Measurements from ENCODE around the gene EPHA10. TPM values are rescaled to one million over a fixed set of nuclear protein-coding genes. Genes with fewer than 3 reads are reported as not detected.
"Not testable (repeated sequence)": the region's sequence is repeated elsewhere in the genome, so short reads cannot be mapped to it uniquely, and the experiment has no call there.

The EPHA10 gene
- total RNA-seq, 1 donor from 2014 or later: not detected

DNA sequence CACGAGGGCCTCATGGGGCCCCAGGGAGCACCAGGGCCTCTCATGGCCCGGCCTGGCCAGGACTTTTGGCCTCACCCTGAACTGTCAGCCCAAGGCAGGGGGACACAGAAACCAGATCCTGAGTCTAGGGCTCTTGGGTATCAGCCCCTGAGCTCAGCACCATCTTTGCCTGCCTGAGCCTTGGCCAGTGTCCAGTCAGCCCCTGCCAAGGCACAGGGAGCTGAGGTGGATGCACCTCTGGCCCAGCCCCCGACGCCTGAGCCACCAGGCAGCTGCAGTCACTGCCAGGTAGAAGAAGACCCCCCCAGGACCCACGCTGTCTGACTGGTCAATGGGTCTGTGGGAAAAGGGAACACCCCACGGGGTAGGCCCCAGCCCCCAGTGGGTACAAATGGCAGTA lies 47.3 kb downstream of the EPHA10 start:
- no peak for DNase-seq (ENCODE audit: low read depth, low spot score)

DNA sequence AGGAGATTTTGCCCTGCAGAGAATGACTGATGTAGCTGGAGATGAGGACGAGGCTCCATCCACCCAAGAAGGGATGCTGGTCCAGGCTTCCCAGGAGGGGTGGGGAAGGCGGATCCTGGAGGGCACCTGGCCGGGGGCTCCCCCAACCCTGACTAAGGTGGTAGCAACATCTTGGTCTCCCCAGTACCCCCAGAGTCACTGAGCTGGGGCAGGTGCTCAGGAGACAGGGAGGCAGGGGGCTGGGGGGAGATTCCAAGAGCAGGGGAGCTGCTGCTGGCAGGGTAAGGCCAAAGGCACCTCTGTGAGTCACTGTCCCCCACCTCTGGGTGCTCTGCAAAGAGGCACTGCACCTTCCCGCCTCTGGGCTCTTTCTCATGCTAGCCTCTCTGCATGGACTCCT lies 48.6 kb downstream of the EPHA10 start:
- no peak for DNase-seq (ENCODE audit: low read depth, low spot score)

DNA sequence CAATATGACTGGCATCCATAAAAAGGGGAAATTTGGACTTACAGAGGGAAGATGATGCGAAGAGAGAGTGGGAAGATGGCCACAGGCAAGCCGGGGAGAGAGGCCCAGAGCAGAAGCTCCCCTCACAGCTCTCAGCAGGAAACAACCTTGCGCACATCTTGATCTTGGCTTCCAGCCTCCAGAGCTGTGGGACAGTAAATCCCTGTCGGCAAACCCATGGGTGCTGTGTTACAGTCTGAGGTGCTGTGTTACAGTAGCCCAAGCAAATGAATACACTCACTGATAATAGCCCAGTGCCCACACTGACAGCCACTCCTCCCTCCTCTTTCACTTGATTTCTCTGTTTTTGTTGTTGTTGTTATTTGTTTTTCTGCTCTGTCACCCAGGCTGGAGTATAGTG lies 50.2 kb downstream of the EPHA10 start:
- DNase-seq (ENCODE audit: low read depth, low spot score): no peak

DNA sequence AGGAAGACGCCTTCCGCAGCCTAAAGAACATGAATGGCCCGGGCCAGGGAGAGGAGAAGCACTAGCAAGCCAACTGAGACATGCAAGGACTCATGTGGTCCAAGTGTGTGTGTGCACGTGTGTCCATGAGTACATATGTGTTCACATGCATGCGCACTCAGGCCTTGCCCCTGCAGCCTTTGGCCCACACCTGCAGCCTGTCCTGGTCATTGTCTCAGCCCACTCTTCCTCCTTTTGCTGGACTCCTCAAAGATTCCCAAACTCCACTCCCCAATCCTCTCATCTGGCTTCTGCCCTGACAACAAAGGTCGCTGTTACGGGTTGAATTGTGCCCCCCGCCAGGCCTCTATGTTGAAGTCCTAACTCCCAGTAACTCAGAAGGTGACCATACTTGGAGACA lies 50.7 kb downstream of the EPHA10 start:
- DNase-seq (ENCODE audit: low read depth, low spot score): no peak

DNA sequence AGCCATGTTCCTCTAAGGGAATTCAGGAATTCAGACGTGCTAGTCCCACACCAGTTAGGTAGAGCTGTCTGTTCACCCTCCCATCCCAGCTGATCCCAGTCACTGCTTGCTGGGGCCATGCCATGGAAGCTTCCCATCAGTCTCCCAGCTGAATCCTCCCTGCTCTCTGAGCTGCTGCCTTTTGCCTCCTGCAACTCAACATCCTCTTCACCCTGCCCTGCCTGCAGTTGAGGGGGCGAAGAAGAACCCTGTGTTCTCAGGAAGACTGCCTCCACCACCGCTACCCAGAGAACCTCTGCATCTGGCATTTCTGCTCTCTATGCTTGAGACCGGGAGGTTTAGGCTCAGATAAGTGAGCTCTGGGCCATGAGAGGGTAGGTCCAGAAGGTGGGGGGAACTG lies 56.4 kb downstream of the EPHA10 start:
- DNase-seq (ENCODE audit: low read depth, low spot score): no peak

DNA sequence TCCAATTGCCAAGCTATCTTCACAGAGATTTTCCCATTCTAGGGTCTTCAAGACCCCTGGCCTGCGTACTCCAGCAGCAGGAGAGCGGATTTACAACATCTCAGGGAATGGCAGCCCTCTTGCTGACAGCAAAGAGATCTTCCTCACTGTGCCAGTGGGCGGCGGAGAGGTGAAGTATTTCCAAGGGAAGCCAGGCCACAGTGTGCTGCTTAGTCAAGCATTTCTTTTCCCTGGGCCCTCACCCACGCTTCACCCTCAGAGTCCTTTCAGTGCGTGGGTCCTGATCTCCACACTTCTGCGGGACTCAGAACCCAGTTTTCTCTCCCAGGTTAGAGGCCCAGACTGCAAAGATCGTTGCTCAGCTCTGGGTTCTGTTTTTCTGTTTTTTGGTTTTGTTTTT lies 59.5 kb downstream of the EPHA10 start:
- no peak for DNase-seq (ENCODE audit: low read depth, low spot score)

DNA sequence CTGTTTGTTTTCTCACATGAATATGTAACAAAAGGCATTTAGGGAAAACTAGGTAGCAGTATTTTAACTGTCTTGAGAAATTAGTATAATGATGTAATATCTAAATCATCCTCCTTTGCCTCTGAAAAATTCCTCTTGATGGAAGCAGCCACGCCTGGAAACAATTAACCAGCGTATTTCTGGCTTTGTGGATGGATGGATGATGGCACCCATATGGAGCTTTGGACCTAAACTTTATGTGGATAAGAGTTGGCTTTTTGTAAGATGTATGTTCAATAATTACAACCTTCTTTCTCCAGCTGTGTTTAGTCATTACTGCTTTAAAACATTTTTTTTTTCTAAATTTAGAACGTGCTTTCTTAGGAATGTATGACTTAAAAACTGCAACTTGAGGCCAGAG lies 60.0 kb downstream of the EPHA10 start:
- DNase-seq (ENCODE audit: low read depth, low spot score): no peak

DNA sequence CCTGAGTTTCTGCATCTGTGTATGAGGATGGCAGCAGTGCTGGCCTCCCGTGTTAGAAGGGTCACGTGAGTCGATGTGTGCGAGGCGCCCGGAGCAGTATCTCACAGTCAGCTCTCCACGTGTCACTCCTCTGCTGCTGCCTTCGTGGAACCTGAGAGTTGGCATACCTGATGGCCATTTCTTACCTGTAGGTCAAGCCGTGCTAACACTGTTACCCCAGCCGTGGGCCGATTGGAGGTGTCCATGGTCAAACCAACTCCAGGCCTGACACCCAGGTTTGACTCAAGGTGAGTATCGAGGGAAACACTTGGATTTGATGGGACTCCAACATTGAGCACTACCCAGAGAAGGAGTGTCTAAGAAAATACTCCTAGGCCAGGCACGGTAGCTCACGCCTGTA lies 61.9 kb downstream of the EPHA10 start:
- no peak for DNase-seq (ENCODE audit: low read depth, low spot score)

DNA sequence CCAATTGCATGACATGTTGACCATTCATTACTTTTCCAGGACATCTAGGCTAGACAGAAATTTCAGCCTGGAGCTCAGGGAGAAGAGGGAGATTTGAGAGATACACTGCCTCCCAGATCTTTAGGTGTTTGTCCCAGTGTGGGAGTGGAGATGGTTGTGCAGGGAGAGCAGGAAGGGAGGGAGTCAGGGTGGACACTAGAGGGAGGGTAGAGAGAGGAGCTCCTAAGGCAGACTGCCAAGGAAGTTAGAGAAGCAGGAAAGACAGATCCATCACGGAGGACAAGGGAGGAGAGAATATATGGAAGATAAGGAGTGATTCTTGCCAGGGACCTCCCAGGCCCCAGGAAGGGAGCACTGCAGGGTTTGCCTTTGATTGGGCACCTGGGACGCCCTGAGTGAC lies 63.9 kb downstream of the EPHA10 start:
- no peak for DNase-seq (ENCODE audit: low read depth, low spot score)

DNA sequence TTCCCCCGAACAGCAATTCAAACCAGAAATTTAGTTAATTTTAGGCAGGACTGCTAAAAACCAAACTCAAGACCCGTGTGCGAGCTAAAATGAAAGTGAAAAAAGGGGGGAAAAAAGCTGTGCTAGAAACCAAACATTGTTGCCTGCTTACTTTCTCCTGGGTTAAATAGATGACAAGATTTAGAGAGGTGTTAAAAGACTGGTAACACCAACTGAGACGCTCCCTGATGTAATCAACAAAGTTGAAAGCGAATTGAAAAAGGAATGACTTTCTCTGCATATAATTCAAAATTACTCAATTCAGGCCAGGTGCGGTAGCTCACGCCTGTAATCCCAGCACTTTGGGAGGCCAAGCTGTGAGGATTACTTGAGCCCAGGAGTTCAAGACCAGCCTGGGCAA lies 65.8 kb downstream of the EPHA10 start:
- no peak for DNase-seq (ENCODE audit: low read depth, low spot score)

DNA sequence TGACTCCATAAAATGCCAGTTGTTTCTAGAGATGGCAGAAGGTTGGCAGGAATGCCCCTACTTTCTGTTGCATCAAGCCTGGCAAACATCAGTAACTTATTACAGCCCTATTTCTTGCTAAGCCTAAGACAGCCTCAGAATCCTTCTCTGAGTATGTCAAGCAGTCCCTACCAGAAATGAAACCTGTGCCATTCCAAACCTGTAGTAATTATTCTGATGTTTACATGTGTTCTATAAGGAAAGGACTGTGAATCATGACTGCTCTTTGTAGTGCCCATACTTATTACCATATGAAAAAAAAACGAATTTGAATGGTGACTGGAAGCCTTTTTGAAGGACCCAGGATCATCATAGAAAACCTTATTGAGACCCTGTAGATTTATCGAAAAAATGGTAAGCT lies 67.2 kb downstream of the EPHA10 start:
- DNase-seq (ENCODE audit: low read depth, low spot score): no peak

DNA sequence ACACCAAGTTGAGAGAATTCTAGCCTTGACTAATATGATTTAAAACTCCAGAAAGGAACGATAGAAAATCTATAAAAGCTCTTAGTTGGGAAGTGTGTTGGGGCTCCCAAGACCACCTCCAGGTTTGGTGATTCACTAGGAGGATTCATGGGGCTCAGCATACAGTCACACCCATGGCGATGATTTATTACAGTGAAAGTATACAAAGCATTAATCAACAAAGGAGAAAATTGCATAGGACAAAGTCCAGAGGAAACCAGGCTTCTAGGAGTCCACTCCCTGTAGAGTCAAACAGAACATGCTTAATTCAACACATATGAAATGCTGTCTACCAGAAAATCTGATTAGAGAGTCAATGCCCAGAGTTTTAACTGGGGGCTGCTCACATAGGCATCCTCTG lies 67.8 kb downstream of the EPHA10 start:
- no peak for DNase-seq (ENCODE audit: low read depth, low spot score)

DNA sequence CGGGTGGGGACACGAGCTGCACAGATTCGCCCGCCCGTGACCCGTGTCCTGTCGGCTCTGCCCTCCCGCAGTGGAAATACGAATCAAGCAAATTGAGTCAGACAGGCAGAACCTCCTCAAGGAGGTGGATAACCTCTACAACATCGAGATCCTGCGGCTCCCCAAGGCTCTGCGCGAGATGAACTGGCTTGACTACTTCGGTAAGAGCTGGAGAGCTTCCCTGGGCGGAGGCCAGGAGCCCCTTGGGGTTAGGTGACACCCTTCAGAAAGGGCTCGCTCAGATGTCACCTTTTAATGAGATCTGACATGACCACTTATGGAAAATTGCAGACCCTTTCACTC lies 72.1 kb downstream of the EPHA10 start:
- DNase-seq (ENCODE audit: low read depth, low spot score): no peak

DNA sequence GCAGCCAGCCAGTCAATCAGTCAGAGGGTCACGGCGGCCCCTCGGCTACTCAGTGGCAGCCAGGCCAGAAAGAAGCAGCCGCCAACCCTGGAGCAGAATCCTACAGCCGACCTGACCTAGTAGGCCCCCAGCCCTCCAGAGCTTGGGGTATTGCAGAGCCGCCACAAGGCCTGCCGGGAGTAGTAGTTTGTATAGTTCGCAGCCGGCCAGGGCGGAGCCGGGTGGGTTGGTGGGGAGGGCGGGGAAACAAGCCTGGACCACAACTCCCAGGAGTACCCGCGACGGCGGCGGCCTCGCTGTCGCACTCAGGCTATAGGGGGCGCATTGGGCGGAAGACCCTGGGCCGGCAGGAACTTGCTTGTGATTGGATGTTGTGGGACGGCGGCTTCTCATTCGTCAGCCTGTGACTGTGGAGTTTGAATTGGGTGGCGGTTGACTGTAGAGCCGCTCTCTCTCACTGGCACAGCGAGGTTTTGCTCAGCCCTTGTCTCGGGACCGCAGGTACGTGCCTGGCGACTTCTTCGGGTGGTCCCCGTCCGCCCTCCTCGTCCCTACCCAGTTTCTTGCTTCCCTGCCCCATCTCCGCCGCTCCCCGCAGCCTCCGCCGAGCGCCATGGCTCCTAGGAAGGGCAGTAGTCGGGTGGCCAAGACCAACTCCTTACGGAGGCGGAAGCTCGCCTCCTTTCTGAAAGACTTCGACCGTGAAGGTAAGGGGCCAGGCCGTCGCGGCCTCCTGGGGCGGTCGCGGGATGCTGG lies 72.7 kb downstream of the EPHA10 start, which contains the start of gene CDCA8:
TSS of gene CDCA8 (plus strand) at position 439 of the 756 bp plus-strand sequence. CDS start at position 614, 175 bp downstream.
- DNase-seq (ENCODE audit: low read depth, low spot score): peak; percentile 93

DNA sequence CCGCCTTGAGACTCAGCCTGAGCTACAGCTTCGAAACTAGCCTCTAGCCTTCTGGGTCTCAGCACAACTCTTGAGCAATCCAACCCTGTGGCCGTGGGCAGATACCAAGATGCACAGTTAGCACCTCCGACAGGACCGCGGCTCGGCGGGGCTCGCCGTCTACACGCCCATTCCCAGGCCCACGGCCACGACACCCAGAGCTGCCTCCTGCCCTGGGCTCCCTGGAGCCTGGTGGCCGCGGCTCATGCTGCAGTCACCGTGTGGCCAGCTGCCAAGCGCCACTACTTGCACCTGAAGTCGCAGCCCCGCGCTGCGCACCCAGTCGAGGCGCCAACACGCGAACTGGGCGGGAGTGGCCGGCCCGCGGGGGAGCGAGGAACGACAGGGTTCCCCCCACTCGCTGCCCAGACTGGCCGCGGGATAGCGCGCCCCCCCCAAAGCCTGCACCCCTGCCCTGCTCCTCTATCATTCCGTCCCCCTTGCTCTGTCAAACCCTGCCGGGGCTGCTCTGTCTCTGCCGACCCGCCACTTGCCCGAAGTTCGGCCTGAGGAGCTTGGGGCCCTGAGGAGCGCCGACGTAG lies 73.3 kb downstream of the EPHA10 start:
- no peak for DNase-seq (ENCODE audit: low read depth, low spot score)

DNA sequence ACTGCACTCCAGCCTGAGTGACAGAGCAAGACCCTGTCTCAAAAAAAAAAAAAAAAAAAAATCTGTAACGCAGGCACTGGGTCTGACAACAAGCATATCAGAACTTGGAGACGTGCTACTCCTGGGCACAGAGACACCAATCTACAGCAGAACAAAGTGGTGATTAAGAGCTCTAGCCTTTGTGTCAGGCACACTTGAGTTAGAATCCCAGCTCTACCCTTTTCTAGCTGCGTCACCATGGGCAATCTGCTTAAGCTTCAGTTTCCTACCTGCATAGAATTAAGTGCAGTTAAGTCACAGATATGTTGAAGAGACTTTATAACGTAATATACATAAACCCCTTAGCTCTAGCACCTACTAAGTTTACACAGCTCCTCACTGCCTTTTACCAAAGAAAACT lies 76.0 kb downstream of the EPHA10 start:
- DNase-seq (ENCODE audit: low read depth, low spot score): no peak

DNA sequence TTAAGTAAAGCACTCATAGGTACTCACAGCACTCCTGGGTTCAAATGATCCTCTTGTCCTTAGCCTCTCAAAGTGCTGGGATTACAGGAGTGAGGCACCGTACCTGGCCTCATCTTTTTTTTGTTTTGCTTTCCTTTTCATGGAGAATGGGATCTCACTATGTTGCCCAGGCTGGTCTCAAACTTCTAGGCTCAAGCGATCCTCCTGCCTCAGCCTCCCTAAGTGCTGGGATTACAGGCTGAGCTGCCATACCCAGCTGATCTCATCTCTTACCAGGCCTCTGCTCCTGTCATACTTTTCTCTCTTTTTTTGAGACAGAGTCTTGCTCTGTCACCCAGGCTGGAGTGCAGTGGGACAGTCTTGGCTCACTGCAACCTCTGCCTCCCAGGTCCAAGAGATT lies 77.2 kb downstream of the EPHA10 start:
- not testable (repeated sequence) for DNase-seq (ENCODE audit: low read depth, low spot score)

DNA sequence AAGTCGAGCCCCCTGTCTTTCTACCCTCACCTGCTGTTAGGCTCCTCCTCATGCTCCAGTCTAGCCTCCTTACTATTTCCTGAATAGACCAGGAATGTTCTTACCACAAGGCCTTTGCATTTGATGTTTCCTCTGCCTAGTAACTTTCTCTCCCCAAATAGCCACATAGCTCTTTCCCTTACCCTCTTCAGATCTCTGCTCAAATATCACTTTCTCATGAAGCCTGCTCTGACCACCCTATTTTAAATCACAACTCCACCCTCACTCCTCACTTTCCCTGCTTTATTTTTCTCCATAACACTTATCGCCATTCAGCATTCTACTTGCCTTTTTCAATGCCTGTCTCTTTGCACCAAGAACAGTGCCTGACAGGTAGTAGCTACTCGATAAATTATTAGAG lies 79.2 kb downstream of the EPHA10 start:
- DNase-seq (ENCODE audit: low read depth, low spot score): no peak

DNA sequence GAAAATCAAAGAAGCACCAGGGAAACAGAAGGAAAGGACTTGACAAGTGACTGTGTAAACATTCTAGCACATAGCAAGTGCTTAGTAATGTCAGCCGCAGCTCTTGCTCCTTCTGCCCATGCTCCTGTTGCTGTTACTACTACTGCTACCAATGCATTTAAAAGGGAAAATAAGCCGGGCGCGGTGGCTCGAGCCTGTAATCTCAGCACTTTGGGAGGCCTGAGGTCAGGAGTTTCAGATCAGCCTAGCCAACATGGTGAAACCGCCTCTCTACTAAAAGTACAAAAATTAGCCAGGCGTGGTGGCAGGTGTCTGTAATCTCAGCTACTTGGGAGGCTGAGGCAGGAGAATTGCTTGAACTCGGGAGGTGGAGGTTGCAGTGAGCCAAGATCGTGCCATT lies 80.7 kb downstream of the EPHA10 start:
- not testable (repeated sequence) for DNase-seq (ENCODE audit: low read depth, low spot score)

DNA sequence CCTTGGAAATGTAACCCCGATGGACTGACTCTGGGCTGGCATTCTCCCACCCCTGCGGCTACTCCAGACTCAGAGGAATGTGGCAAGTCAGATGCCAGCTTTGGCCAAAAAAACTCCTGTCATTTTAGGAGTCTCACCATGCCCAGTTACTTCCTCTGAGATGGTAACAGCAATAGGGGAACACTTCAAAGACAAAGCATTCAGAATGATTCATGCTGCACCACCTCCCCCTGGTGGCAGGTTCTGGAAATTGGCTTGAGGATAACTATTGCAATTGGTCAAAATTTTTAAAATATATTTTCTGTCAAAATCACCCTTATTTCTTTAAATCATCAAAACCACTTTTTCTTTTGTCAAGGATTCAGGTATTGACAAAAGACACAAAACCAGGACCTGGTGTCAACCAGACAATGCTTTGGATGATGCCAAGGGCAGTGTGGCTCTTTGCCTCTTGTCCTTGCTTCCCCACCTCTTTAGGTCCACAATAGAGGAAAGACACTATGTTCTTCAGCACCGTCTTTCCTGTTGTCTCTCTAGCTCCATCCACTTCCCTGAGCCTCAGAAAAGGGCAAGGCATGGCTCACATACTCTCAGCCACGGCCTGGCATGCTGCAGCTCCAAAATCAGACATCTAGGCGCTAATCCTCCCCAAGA lies 82.5 kb downstream of the EPHA10 start:
- DNase-seq (ENCODE audit: low read depth, low spot score): no peak

DNA sequence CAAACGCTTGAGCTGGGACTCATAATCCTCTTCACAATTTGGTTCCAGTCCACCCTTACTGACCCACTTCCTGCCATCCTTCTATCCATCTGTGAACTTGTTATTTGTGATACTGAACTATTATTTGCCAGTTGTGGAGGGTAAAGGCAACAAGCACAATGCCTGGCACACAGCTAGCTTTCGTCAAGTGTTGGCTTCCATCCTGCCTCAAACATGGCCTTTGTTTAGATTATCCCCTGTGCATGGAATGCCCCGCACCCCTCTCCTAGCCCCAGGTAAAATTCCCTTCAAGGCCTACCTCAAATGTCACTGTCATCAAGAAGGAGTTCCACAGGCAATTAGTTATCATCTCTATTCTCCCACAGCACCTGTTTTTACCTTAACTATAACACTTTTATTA lies 84.0 kb downstream of the EPHA10 start:
- no peak for DNase-seq (ENCODE audit: low read depth, low spot score)

DNA sequence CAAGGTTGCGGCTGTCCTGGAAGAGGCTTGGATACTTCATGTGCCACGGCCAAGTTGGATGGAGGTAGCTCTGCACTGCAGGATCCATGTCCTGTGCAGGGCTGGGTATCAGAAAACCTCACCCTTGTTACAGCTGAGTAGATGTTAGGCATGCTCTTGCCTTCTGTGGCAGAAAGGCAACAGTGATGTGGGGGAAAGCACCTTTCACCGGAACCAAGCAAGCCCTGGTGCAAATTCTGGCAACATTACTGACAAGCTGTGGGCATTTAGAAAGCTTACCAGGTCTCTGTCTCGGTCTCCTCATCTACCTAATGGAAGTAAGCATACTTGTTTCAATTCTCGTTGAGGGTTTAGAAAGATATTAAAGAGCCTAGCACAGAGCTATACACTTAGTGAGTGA lies 87.1 kb downstream of the EPHA10 start:
- no peak for DNase-seq (ENCODE audit: low read depth, low spot score)

DNA sequence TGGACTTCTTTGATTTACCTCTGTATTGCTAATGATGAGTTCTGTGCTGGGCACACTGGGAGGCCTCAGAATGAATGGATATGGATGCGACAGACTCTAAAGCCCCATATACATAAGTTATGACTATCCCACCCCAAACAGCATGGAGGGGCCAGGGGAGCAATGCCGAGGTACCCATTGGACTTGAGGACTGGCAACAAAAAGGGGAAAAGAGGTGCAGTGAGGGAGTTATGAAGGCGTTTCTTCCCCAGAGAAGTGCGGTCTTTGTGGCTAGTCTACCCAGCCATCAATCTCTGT lies 87.8 kb downstream of the EPHA10 start:
- no peak for DNase-seq (ENCODE audit: low read depth, low spot score)

Data from pulmonary artery endothelial cell (primary cell).